ENCODE measurements around the gene DCLK1. TPM values are rescaled to one million over a fixed set of nuclear protein-coding genes. Genes with fewer than 3 reads are reported as not detected.

DCLK1 gene
- total RNA-seq, 1 donor from 2014 or later, result 210 TPM

DNA sequence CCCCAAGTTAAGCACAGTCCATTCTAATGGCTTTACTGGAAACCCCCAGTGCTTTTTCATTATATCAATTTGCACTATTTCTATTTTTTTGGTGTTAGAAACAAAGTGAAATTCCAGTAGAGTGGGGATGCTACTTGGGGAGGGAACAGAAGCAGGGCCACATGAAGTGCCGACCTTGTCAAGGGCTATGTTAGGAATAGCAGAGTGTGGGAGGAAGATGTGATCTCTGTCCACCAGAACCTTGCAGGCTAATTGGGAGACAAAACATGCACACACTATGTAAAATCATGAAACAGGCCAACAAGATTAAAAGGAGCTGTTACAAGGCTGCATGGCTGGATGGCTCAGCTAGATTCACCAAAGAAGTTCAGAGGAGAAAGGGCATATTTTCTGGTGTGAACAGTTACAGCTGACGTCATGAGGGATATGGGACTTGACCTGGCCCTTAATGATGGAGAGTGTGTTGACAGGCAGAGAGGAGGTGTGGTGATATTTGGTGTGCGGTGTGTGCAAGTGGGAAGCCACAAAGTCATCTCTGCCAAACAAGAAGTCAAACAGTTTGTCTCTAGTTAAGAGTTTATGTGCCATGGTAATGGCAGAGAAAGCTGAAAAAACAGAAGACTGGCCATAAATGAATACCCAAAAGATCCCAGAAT lies 336.3 kb downstream of the DCLK1 start:
- DNase-seq (ENCODE audit: low read depth), result no peak

DNA sequence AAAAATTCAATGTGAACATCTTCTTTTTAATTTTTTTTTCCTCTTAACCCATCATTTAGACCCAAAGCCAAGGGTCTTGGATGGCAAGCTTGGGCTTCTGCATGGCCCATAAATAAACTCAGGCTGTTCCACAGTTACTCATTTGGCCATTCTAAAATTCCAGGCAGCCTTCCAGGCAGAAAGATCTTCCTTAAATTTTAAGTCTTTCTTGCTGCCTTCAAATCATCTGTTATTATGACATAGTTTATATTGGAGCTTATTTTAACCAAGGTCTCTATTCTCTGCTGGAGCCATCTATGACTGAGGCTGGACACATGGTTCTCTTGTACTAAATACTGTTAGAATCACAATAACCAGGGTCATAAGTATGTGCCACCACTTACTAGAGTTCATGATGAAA lies 337.4 kb downstream of the DCLK1 start:
- DNase-seq (ENCODE audit: low read depth), result no peak

DNA sequence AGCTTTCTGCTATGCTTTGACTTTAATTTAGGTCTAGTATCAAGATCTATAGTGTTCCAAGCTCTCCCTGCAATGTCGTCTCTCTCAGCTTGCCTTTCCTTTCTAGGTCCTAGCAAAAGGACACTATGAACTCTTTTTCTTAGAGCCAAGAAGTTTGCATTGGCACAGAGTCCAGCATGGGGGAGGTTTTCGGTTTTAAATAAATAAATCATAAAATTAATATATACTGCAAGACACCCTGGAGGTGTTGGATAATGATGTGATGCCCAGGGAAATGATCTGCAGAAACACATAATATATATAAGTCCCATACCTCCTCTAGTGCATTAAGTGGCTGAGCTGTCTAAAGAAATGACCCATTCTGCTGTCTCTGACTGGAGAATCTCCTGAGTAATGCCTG lies 338.3 kb downstream of the DCLK1 start:
- DNase-seq (ENCODE audit: low read depth), result no peak

DNA sequence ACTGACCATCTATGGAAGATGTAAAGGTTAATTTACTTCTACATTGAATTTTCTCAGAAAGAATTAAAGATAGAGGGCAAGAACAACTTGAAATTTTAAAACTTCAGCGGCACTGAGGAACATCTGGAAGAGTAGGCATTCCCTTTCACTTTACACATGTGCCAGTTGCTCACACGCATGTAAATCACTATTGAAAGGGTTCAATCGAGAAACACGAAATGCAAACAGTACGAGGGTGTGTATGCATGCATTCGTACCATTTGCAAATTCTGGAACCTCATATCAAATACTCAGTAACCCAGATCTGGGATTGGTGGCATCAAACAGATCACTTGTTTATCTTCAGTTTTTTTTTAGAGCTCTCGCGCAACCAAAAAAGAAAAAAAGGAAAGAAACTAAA lies 339.2 kb downstream of the DCLK1 start:
- no peak for DNase-seq (ENCODE audit: low read depth)

DNA sequence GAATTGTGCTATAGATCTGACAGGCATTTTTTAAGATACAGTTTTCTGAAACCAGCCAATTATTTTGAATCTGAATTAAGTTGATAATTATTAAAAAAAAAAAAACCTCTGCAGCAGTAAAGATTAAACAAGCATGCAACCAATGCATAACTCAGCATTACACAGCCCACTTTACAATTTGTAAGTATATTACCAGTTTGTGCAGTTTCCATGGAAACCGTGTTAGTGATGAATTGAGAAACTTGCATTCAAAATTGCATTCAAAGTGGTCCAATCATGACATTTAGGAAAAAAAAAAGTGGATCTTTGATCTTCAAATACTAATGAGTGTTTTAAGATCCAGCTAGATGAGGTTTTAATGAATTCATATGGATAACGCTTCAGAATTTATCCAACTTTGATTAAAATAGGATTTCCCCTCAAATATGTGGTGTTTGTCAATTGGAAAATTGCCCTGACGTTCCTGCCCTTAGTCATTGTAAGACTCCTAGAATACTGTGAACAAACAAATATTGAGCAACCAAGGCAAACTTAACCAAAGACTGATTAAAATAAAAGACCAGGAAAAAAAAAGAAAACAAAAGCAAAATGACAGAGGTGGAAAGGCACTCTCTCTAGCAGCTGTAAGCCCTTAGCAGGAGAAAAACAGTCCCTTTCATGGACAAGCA lies 339.9 kb downstream of the DCLK1 start:
- no peak for DNase-seq (ENCODE audit: low read depth)

DNA sequence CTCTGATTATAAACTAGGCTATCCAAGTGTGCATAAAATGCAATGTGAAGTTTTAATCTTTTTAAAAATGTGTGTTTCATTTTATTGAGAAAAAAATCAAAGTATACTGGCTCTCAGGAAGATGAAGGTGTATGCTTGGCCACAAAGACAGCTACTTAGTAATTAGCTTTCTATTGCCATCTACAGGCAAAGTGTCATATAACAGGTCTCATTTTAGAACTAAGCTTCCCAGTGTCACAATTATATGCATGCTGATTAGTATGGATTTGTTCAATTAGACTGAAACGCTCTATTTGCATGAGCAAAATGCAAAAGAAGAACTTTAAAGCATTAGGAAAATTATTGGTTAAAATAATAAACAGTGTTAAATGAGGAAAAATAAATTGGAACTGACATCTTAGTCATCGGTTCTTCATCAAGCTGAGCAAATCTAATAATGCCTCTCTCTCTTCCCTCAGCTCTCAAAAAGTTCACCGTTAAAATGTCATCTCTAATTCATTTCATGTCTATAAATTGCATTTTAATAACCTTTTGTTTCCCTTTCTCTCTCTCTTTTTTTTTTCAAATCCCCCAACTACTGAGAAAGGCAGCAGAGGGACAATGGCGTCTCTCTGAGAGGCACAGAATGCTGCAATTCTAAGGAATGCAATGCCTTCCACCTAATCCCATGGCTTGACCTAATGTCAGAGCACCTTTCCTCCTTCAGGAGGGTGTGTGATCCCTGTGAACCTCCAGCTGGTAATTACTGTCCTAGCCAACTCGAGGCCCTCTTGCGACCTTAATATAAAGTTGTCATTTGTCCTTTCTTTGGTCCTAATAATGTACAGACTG lies 341.6 kb downstream of the DCLK1 start:
- DNase-seq (ENCODE audit: low read depth), result peak; percentile 45

DNA sequence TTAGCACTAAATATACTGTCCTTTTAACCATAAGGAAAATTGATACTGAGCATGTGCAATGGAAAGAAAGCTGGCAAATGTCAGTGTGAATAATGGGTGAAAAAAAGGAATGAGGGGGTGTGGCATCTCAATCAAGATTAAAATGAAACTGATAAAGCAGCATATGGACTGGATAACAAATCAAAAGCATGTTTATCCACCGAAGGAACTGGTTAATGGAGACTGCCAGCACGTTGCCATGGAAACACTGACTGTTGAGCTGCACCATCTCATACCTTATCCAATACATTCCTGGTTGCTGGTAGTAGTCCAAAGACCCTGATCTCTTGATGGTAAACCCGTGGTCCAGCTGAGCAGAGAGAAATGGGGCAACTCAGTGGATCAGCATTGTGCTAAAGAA lies 343.2 kb downstream of the DCLK1 start:
- no peak for DNase-seq (ENCODE audit: low read depth)

DNA sequence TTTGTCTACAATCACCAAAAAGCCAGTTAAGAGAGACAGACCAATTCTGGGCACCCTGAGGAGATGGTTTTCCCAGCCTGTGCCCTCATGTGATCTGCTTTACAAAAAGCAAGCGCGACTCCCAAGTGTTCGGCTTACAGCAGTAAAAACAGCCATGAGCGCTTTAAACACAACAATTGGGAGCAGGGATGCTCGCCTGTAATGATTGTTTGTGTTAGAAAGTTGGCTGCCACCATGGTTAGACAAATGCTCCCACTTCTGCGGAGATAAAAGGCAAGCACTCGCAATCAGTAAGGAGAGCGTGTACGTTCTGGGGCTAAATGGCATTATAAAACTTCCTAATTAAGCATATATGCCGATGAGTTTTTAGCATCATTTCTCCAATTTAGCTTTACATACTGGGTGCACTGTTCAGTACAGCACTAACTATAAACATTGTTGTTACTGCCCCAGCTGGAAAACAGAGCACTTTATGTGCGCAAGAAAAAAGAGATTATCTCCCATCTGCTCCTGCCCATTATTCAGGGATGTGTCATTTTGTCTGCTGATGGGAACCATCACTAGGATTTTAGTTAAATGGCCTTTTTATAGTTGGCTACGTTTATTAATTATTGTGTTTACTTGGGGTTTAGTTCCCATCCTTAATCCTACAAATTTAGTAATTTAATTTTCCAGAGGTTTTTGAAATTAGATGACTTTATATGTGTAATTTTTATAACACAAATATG lies 345.4 kb downstream of the DCLK1 start:
- DNase-seq (ENCODE audit: low read depth), result no peak

DNA sequence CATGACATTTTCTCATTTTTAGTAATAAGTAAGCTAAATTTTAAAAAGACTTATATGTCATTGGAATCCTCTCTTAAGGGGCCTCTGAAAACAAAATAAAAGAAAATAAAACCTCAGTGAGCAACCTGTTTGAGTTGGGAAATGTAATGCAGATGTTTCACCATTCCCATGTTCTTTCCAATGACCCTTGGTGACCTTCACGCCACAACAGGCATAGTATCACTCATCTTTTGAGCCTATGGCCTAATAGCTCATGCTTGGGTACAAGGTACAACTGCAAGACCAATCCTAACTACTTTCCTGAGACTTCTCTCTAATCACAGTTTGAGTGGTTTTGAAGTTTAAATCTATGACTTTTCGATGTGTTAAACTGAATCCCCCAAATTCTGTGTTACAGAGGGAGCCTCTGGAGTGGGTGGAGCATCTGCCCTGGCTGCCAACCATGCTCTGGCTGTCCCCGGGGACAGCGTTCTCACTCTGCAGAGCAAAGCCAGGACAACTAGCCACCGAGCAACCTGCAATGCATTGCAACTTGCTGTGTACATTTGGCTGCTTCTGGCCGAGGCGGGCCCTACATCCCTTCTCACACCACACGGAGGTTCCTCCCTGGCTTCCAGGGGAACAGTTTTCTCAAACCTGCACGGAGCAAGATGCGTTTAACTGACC lies 346.8 kb downstream of the DCLK1 start:
- no peak for DNase-seq (ENCODE audit: low read depth)

DNA sequence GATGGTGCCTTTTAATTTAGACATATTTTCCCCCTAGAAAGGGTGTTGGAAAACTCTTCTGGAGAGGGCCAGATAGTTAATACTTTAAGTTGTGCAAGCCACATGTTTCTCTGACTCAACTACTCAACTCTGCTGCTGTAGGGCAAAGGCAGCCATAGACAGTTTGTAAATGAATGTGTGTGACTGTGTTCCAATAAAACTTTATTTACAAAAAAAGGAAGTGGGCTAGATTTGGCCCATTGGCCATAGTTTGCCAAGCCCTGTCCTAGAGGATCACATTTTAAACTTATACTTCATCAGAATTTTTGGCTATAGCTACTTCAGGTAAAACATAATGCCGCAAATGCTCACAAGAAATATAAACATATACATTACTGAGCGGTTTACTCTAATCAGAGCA lies 348.4 kb downstream of the DCLK1 start:
- DNase-seq (ENCODE audit: low read depth), result no peak

DNA sequence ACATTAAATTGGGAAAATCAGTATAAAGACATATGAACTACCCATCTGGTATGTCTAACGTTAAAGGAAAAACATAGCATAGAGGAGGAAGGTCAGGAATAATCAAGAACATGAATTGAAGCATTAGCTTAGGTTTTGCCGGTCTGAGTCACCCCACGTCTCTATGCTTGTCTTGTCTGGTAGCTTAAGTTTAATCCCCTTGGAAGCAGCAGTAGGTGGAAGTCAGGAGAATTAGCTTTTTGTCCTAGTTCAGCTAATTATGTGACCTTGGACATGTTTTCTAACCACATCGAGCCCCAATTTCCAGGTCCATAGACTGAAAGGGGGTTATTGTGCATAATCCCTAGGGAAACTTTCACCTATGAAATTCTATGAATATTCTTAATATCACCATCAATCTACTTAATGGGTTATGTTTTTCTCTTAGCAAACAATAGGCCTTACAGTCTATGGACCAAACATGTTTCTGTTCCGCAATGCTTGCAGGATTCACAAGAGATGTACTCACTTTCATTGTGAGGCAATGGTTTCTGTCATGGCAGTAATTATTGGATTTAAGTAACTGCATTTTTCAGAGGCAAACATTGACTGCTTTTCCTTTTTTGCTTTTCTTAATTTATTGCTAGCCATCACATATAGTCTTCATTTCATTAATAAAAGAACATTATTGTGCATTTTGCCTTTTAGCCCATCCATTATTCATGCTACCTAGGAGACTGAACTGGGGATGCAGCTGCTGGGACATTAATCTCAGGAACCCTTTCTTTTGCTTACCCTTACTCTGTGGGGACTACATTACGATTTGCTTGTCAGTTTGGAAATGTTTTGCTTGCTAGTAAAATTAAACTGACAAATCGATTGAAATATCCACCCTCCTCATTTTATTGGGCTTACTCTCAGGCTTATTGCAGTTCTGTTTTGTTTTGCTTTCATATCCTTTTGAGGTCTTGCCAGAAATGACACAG lies 349.9 kb downstream of the DCLK1 start:
- DNase-seq (ENCODE audit: low read depth), result peak; percentile 26

DNA sequence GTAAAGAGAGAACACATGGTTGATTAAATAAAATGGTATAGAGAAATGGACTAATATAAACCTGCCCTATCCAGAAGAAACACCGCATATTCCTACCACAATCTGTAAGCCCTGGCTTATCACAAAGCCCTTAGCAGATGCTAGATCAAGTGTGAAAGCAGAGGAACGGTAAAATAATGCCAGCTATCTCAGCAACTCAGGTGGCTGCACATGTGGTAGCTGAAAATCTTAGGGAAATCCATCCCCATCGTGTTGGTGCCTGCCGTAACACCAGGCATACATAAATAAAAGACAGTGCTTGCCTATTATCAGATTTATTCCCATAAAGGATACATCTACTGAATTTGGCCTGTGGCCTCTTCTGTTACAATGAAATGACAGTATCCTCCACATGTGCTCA lies 350.6 kb downstream of the DCLK1 start:
- DNase-seq (ENCODE audit: low read depth), result no peak

DNA sequence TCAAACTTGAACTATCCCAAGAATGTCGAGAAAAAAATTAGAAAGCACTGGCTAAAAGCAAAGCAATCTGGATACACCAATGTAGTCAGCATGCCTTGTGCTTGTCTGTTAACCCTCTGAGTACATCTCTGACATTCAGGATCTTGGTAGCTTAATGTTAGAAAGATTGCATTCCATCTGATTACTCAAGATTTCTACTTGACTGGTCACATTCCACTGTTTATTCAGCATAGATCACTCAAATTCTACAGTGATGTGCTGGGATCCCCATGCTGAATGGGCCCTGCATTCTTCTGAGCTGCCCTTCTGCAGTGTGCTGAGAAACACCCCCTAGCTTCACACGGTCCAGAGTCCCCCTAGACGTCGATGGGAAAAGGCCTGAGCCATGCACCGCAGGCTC lies 359.3 kb downstream of the DCLK1 start:
- peak; percentile 44 for DNase-seq (ENCODE audit: low read depth)

DNA sequence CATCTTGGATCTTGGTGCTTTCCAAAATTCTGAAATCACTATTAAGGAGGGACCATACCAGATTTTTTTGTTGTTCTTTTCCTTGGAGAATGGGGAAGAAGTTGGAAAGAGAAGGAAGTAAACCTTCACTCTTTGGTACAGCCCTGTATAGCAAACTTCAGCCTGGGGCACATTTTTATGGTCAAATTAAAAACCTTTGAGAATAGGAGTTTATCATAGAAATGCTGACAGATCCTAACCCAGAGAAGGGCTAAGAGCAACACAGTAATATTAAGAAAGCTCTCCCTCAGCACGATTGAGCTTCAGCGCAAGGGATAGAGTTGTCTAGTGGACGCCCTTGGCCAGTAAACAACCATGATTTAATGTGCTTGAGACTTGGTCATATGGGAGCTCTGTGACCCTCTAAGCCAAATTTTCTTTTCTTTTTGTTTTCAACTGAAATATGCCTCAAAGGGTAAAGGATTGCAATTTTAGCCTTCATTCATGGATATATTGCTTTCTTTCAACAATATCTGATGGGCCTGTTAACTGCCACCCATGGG lies 360.4 kb downstream of the DCLK1 start:
- DNase-seq (ENCODE audit: low read depth), result no peak

DNA sequence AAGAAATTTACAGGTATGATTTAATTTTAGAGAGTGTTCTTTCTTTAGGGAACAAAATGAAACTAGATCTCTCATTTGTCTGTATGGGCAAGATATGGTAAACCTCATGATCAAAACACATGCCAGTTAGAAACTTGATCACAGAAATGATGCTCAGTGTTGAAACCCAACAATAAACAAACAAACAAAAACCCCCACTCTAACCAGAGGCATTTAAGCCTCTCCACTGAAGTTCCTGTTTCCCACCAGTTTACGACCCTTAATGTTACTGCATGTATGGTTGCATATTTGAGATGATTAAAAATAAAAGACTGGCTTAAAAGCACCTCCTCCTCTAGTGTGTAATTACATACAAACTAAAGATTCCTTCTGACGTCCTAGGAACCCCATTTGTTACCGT lies 361.4 kb downstream of the DCLK1 start:
- DNase-seq (ENCODE audit: low read depth), result peak; percentile 18

DNA sequence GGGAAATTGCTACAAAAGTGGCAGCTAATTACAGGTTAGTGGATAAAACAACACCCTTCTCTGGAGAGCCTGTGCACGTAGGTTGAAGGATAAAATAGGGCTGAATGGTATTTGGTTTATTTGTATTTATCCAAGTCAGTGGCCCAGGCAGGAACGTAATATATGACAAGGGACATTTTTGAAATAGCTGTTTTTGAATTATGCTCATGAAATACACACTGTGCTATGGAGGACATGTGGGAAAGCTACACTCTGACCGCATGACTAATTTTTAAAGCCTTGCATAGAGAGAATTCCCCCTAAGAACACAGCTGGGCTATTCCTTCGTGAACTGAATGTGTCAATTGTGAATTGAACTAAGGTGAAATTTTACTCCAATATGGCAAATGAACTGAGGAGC lies 362.6 kb downstream of the DCLK1 start:
- peak; percentile 68 for DNase-seq (ENCODE audit: low read depth)

DNA sequence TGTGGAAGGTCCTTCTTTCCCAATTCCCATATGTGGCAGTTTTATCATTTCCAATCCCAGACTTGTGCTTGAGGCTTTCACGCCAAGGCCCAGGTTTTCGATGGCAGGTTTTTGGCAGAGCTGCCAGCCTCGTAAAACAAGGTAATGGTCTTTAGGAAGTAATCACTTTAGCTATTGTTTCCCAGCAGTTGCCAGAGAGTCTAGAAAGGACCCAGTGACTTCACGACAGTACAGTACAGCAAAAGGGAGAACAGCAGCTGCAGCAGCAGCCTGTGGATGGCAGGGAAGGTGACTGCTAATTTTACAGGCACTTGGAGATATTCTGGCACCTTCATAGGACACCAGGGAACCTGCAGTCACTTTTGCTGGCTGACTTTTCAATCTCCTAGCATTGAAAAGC lies 363.1 kb downstream of the DCLK1 start:
- peak; percentile 55 for DNase-seq (ENCODE audit: low read depth)

DNA sequence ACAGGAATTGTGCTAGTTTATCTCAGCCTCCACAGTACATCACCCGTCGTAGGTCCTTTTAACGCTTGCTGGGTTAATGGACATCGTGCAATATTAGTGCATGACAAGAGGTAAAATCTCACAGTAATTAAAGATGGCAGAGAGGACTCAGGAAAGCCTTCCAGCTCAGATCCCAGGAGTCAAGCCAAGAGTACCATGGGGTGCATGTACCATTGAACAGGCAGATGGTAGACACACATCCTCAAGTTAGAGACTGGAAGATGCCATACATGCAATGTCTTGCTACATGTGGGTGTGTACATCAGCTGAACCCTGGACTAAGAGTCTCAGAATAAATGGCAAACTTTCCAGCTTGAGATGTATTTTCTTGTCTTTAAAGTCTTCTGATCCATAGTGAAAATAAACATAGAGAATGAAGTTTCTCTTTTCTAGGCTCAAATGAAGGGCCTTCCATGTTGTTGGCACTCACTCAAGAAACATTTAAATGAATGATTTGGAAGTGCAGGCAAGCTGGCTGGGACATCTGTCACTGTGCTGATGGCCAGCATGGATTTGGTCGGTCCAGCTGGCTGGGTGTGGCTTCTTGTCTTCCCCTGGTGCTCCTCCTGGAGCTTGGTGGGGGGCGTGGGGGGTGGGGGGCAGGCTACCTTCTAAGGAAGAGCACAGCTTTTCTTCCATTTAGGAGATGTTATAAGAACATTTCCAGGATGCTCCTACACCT lies 363.8 kb downstream of the DCLK1 start:
- peak; percentile 56 for DNase-seq (ENCODE audit: low read depth)

DNA sequence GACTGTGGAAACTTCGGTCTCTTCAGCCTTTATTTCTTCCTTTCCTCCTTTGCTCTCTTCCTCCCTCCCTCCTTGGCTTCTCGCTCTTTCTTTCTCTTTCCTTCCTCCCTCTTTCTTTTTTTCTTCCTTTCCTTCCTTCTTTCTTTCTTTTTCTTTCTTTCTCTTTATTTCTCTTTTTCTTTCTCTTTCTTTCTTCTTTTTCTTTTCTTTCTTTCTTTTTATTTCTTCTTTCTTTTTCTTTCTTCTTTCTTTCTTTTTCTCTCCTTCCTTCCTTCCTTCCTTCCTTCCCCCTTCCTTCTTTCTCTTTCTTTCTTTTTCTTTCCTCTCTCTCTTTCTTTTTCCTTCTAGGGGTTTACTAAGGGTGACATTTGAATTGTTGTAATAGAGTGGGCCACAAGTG lies 364.5 kb downstream of the DCLK1 start:
- DNase-seq (ENCODE audit: low read depth), result no peak
